PC-9 (cell line): ENCODE measurements around the gene MACROD2. TPM values are rescaled to one million over a fixed set of nuclear protein-coding genes. Genes with fewer than 3 reads are reported as not detected.

ENCODE experiments used
- BruUV-seq: library from RNA; stranded (reverse); fragments of 400-500 nt; replicated peaks from 2 replicates; lab custom pipeline; 2021; lab: Mats Ljungman, UMichigan
- CTCF ChIA-PET: fragments of 300-600 bp; sonication (Branson Sonifier 250); formaldehyde crosslinking; loops from one replicate; lab custom pipeline; 2022; ENCODE audit warnings: antibody characterized with exemption; lab: Charles Lee
- POLR2A ChIA-PET: fragments of 300-600 bp; sonication (Branson Sonifier 250); formaldehyde crosslinking; loops from one replicate; lab custom pipeline; 2022; ENCODE audit warnings: antibody characterized with exemption; ENCODE audit not compliant: unreplicated experiment; lab: Charles Lee
- DNase-seq, 2 experiments: peaks; one replicate each; pipeline versions ENCODE4 v3.0.0 to v3.0.0-alpha.2; 2015 to 2022; ENCODE audit warnings: mixed read lengths in 1 of 2
- H2AFZ ChIP-seq: fragments of 200-600 bp; sonication (generic); 2 replicates; pipeline ENCODE4 v1.8.1; 2017; ENCODE audit warnings: antibody characterized with exemption
- H3F3A ChIP-seq: fragments of 200-600 bp; sonication (generic); 2 replicates; pipeline ENCODE4 v1.8.1; 2017; ENCODE audit warnings: antibody characterized with exemption, mild to moderate bottlenecking, low read depth; ENCODE audit not compliant: insufficient read depth
- H3K27ac ChIP-seq: fragments of 200-600 bp; sonication (generic); 2 replicates; pipeline ENCODE4 v1.6.1; 2016; ENCODE audit warnings: mixed run types
- H3K27me3 ChIP-seq: fragments of 200-600 bp; sonication (generic); 2 replicates; pipeline ENCODE4 v1.6.1; 2016; ENCODE audit warnings: low read depth, mixed run types; ENCODE audit not compliant: insufficient read depth
- H3K36me3 ChIP-seq: fragments of 200-600 bp; sonication (generic); 2 replicates; pipeline ENCODE4 v1.6.1; 2016; ENCODE audit warnings: low read depth, mixed run types
- H3K4me1 ChIP-seq: fragments of 200-600 bp; sonication (generic); replicated peaks from 2 replicates; pipeline ENCODE4 v1.6.1; 2016; ENCODE audit warnings: mixed run types; ENCODE audit not compliant: insufficient read depth
- H3K4me2 ChIP-seq: fragments of 200-600 bp; sonication (generic); 2 replicates; pipeline ENCODE4 v1.6.1; 2017; ENCODE audit warnings: mixed run types
- H3K4me3 ChIP-seq: fragments of 200-600 bp; sonication (generic); 2 replicates; pipeline ENCODE4 v1.6.1; 2016; ENCODE audit warnings: mixed run types
- H3K79me2 ChIP-seq: fragments of 200-600 bp; sonication (generic); 2 replicates; pipeline ENCODE4 v1.6.1; 2017; ENCODE audit warnings: low read depth, mixed run types
- H3K9me2 ChIP-seq: fragments of 200-600 bp; sonication (generic); 2 replicates; pipeline ENCODE4 v1.8.1; 2017; ENCODE audit warnings: mild to moderate bottlenecking; ENCODE audit not compliant: insufficient read depth
- H3K9me3 ChIP-seq: fragments of 200-600 bp; sonication (generic); 2 replicates; pipeline ENCODE4 v1.8.1; 2016; ENCODE audit warnings: low read depth; ENCODE audit not compliant: insufficient read depth
- H4K20me1 ChIP-seq: fragments of 200-600 bp; sonication (generic); 2 replicates; pipeline ENCODE4 v1.8.1; 2017; ENCODE audit not compliant: insufficient read depth
- CTCF ChIP-seq: fragments of 200-600 bp; sonication (generic); conservative IDR thresholded peaks from 2 replicates; pipeline ENCODE4 v1.6.1; 2017; ENCODE audit warnings: mixed run types, antibody characterized with exemption, mild to moderate bottlenecking, moderate library complexity
- EZH2 ChIP-seq: fragments of 200-600 bp; sonication (generic); IDR thresholded peaks from 2 replicates; pipeline ENCODE4 v1.8.0; 2017; ENCODE audit warnings: antibody characterized with exemption, low read depth
- intact Hi-C: fragments of 100-400 bp; cut with micrococcal nuclease; formaldehyde crosslinking; loops from one replicate; pipeline ENCODE4 v1.10.0; 2022; ENCODE audit not compliant: unreplicated experiment
- total RNA-seq: library from RNA; stranded (reverse); gene quantifications from 2 replicates; pipeline ENCODE4 v1.2.3, GENCODE V29; 2021

MACROD2 gene
- total RNA-seq, 1 experiment from 2014 or later: 11.4 TPM

GRCh38 chr20:14848806-14849205 is 853.5 kb downstream of the MACROD2 start:
- intact Hi-C loops: no loop called here
- no peaks in the 10 kb centered on the region for H4K20me1 ChIP-seq
- no peak overlapping the region for H2AFZ ChIP-seq
- no peak for DNase-seq
- H3K9me2 ChIP-seq: no peaks in the 10 kb centered on the region
- no peaks in the 10 kb centered on the region for H3F3A ChIP-seq
- H3K4me1 ChIP-seq: peaks cover 14% of the 10 kb centered on the region
- H3K4me2 ChIP-seq: no peak overlapping the region
- H3K4me3 ChIP-seq: no peak overlapping the region
- no TSS peak for BruUV-seq
- no peaks in the 10 kb centered on the region for H3K9me3 ChIP-seq
- no peaks in the 10 kb centered on the region for H3K36me3 ChIP-seq
- TF ChIP-seq EZH2 (no peak), CTCF (no peak)
- no peaks in the 10 kb centered on the region for H3K27me3 ChIP-seq
- no peaks in the 10 kb centered on the region for H3K79me2 ChIP-seq
- ChIA-PET POLR2A (no interaction called here), CTCF (no interaction called here)
- no peak overlapping the region for H3K27ac ChIP-seq

- Histone ChIP-seq H3K9me3 (no peaks in the 10 kb centered on the region), H3K4me1 (no peaks in the 10 kb centered on the region), H3K36me3 (no peaks in the 10 kb centered on the region), H3K4me2 (no peak overlapping the region), H3K9me2 (no peaks in the 10 kb centered on the region), H2AFZ (no peak overlapping the region), H4K20me1 (no peaks in the 10 kb centered on the region), H3K27ac (no peak overlapping the region), H3F3A (no peaks in the 10 kb centered on the region), H3K4me3 (no peak overlapping the region), H3K79me2 (no peaks in the 10 kb centered on the region), H3K27me3 (no peaks in the 10 kb centered on the region)
- intact Hi-C loops: no loop called here
- POLR2A ChIA-PET: no interaction called here
- BruUV-seq: no TSS peak
- TF ChIP-seq CTCF: no peak
- no peak for TF ChIP-seq EZH2
- CTCF ChIA-PET: no interaction called here
- DNase-seq: no peak
Measured at GRCh38 chr20:14853079-14853478, 857.8 kb downstream of the MACROD2 start.

GRCh38 chr20:14855171-14855570 is 859.9 kb downstream of the MACROD2 start:
- CTCF ChIA-PET: no interaction called here
- no peaks in the 10 kb centered on the region for H3K79me2 ChIP-seq
- TF ChIP-seq CTCF: no peak
- no peak for TF ChIP-seq EZH2
- no peak overlapping the region for H3K4me2 ChIP-seq
- POLR2A ChIA-PET: no interaction called here
- no peaks in the 10 kb centered on the region for H3F3A ChIP-seq
- no peaks in the 10 kb centered on the region for H3K9me3 ChIP-seq
- no peaks in the 10 kb centered on the region for H4K20me1 ChIP-seq
- no peaks in the 10 kb centered on the region for H3K27me3 ChIP-seq
- H2AFZ ChIP-seq: no peak overlapping the region
- H3K4me3 ChIP-seq: no peak overlapping the region
- no peak for DNase-seq
- BruUV-seq: no TSS peak
- H3K4me1 ChIP-seq: no peaks in the 10 kb centered on the region
- no peaks in the 10 kb centered on the region for H3K9me2 ChIP-seq
- H3K36me3 ChIP-seq: no peaks in the 10 kb centered on the region
- intact Hi-C loops: no loop called here
- H3K27ac ChIP-seq: no peak overlapping the region
